ENCODE data around the gene NFIC.
"Not testable (repeated sequence)": the region's sequence is repeated elsewhere in the genome, so short reads cannot be mapped to it uniquely, and the experiment has no call there.

Gene NFIC

GRCh38 chr19:3375221-3376090 lies 9.1 kb downstream of the NFIC start:
- TF ChIP-seq EZH2phosphoT487 (IDR thresholded peaks at IDR 0.05; ENCODE audit: borderline replicate concordance, low read length), result no peak
- TF ChIP-seq, protein P1, sequence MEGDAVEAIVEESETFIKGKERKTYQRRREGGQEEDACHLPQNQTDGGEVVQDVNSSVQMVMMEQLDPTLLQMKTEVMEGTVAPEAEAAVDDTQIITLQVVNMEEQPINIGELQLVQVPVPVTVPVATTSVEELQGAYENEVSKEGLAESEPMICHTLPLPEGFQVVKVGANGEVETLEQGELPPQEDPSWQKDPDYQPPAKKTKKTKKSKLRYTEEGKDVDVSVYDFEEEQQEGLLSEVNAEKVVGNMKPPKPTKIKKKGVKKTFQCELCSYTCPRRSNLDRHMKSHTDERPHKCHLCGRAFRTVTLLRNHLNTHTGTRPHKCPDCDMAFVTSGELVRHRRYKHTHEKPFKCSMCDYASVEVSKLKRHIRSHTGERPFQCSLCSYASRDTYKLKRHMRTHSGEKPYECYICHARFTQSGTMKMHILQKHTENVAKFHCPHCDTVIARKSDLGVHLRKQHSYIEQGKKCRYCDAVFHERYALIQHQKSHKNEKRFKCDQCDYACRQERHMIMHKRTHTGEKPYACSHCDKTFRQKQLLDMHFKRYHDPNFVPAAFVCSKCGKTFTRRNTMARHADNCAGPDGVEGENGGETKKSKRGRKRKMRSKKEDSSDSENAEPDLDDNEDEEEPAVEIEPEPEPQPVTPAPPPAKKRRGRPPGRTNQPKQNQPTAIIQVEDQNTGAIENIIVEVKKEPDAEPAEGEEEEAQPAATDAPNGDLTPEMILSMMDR (IDR thresholded peaks at IDR 0.05; ENCODE audit: low read depth, low read length, poor library complexity, severe bottlenecking), result no peak
- no peak overlapping the region for H3K4me2 ChIP-seq (ENCODE audit: low read length)

GRCh38 chr19:3376091-3376455 lies 9.7 kb downstream of the NFIC start:
- not testable (repeated sequence) for H3K4me2 ChIP-seq (ENCODE audit: low read length); H3F3A ChIP-seq (ENCODE audit: control insufficient read depth, insufficient read depth); H4K20me1 ChIP-seq (ENCODE audit: control insufficient read depth, insufficient read depth, low read depth, low read length); H3K9me3 ChIP-seq (ENCODE audit: control insufficient read depth, insufficient read depth, low read length); H3K4me1 ChIP-seq (ENCODE audit: control insufficient read depth, low read length); H3K27me3 ChIP-seq (ENCODE audit: control insufficient read depth, low read length); H3K79me2 ChIP-seq (ENCODE audit: control insufficient read depth, low read length); H3K27ac ChIP-seq (ENCODE audit: low read depth, low read length); H3K36me3 ChIP-seq (ENCODE audit: control insufficient read depth, low read length); H3K9me2 ChIP-seq (replicated peaks; ENCODE audit: control insufficient read depth, low read length); H3K4me3 ChIP-seq (ENCODE audit: low read length)

More at GRCh38 chr19:3375221-3376090, 9.1 kb downstream of the NFIC start:
- Histone ChIP-seq H3K27ac (ENCODE audit: low read depth, low read length) (no peak overlapping the region), H3K36me3 (ENCODE audit: control insufficient read depth, low read length) (no peaks in the 10 kb centered on the region), H3K79me2 (ENCODE audit: control insufficient read depth, low read length) (no peaks in the 10 kb centered on the region), H4K20me1 (ENCODE audit: control insufficient read depth, insufficient read depth, low read depth, low read length) (no peaks in the 10 kb centered on the region), H3K9me2 (replicated peaks; ENCODE audit: control insufficient read depth, low read length) (no peaks in the 10 kb centered on the region), H3K4me3 (ENCODE audit: low read length) (no peak overlapping the region), H3K9me3 (ENCODE audit: control insufficient read depth, insufficient read depth, low read length) (no peaks in the 10 kb centered on the region), H3K27me3 (ENCODE audit: control insufficient read depth, low read length) (peaks cover 6% of the 10 kb centered on the region), H3K4me1 (ENCODE audit: control insufficient read depth, low read length) (no peaks in the 10 kb centered on the region), H3F3A (ENCODE audit: control insufficient read depth, insufficient read depth) (no peaks in the 10 kb centered on the region)

GRCh38 chr19:3378352-3379150 lies 12.2 kb downstream of the NFIC start:
- Histone ChIP-seq H3K9me2 (replicated peaks; ENCODE audit: control insufficient read depth, low read length) (no peaks in the 10 kb centered on the region), H3K9me3 (ENCODE audit: control insufficient read depth, insufficient read depth, low read length) (no peaks in the 10 kb centered on the region), H3K79me2 (ENCODE audit: control insufficient read depth, low read length) (no peaks in the 10 kb centered on the region), H3K4me1 (ENCODE audit: control insufficient read depth, low read length) (no peaks in the 10 kb centered on the region), H3K27ac (ENCODE audit: low read depth, low read length) (no peak overlapping the region), H3K36me3 (ENCODE audit: control insufficient read depth, low read length) (no peaks in the 10 kb centered on the region), H3K4me3 (ENCODE audit: low read length) (no peak overlapping the region), H3F3A (ENCODE audit: control insufficient read depth, insufficient read depth) (no peaks in the 10 kb centered on the region), H4K20me1 (ENCODE audit: control insufficient read depth, insufficient read depth, low read depth, low read length) (no peaks in the 10 kb centered on the region), H3K4me2 (ENCODE audit: low read length) (no peak overlapping the region), H3K27me3 (ENCODE audit: control insufficient read depth, low read length) (no peaks in the 10 kb centered on the region)
- TF ChIP-seq, protein P1 (IDR thresholded peaks at IDR 0.05; ENCODE audit: low read depth, low read length, poor library complexity, severe bottlenecking), result no peak
- TF ChIP-seq EZH2phosphoT487 (IDR thresholded peaks at IDR 0.05; ENCODE audit: borderline replicate concordance, low read length), result no peak

- Histone ChIP-seq H3F3A (ENCODE audit: control insufficient read depth, insufficient read depth) (no peaks in the 10 kb centered on the region), H3K9me3 (ENCODE audit: control insufficient read depth, insufficient read depth, low read length) (no peaks in the 10 kb centered on the region), H3K79me2 (ENCODE audit: control insufficient read depth, low read length) (no peaks in the 10 kb centered on the region), H3K9me2 (replicated peaks; ENCODE audit: control insufficient read depth, low read length) (no peaks in the 10 kb centered on the region), H3K27me3 (ENCODE audit: control insufficient read depth, low read length) (no peaks in the 10 kb centered on the region), H3K4me1 (ENCODE audit: control insufficient read depth, low read length) (no peaks in the 10 kb centered on the region), H3K27ac (ENCODE audit: low read depth, low read length) (no peak overlapping the region), H3K36me3 (ENCODE audit: control insufficient read depth, low read length) (no peaks in the 10 kb centered on the region), H3K4me2 (ENCODE audit: low read length) (no peak overlapping the region), H4K20me1 (ENCODE audit: control insufficient read depth, insufficient read depth, low read depth, low read length) (no peaks in the 10 kb centered on the region), H3K4me3 (ENCODE audit: low read length) (no peak overlapping the region)
- no peak for TF ChIP-seq EZH2phosphoT487 (IDR thresholded peaks at IDR 0.05; ENCODE audit: borderline replicate concordance, low read length)
- TF ChIP-seq, protein P1 (IDR thresholded peaks at IDR 0.05; ENCODE audit: low read depth, low read length, poor library complexity, severe bottlenecking), result no peak
Observed at GRCh38 chr19:3380829-3381228, 14.4 kb downstream of the NFIC start.

Data from DOHH2 (cell line).